Panc1 (cell line): ENCODE measurements around the gene ARMC5. TPM values are rescaled to one million over a fixed set of nuclear protein-coding genes. Genes with fewer than 3 reads are reported as not detected.
A peak's percentile ranks its signal among the peaks of the same experiment; 100 is the strongest.

ENCODE experiments used
- ATAC-seq: fragments of 200-7000 bp; cut with Tn5 transposase; 2 replicates; pipeline ENCODE4 v1.9.1; 2020; ENCODE audit warnings: mild to moderate bottlenecking, moderate library complexity
- BruUV-seq: library from RNA; stranded (reverse); fragments of 400-500 nt; replicated peaks from 2 replicates; lab custom pipeline; 2021; lab: Mats Ljungman, UMichigan
- CTCF ChIA-PET: fragments of 300-600 bp; sonication (Branson Sonifier 250); formaldehyde crosslinking; loops from one replicate; lab custom pipeline; 2022; ENCODE audit warnings: antibody characterized with exemption; lab: Charles Lee
- POLR2A ChIA-PET: fragments of 300-600 bp; sonication (Branson Sonifier 250); formaldehyde crosslinking; loops from one replicate; lab custom pipeline; 2022; ENCODE audit warnings: antibody characterized with exemption; lab: Charles Lee
- DNase-seq: peaks from one replicate; pipeline ENCODE4 v3.0.0-alpha.2; 2010; ENCODE audit warnings: low read depth, low spot score
- H3K27ac ChIP-seq: 2 replicates; pipeline ENCODE4 v1.5.1; 2011; ENCODE audit warnings: mild to moderate bottlenecking, low read length, inconsistent platforms
- H3K27me3 ChIP-seq: fragments of 200-500 bp; sonication (Bioruptor generic); 2 replicates; pipeline ENCODE4 v1.6.0; 2014; ENCODE audit warnings: low read length, inconsistent platforms; ENCODE audit not compliant: control insufficient read depth, insufficient read depth
- H3K36me3 ChIP-seq: fragments of 200-500 bp; sonication (Bioruptor generic); 2 replicates; pipeline ENCODE4 v1.5.1; 2014; ENCODE audit warnings: inconsistent platforms, mild to moderate bottlenecking, low read length, moderate library complexity; ENCODE audit not compliant: control insufficient read depth, insufficient read depth
- H3K4me1 ChIP-seq: 2 replicates; pipeline ENCODE4 v1.5.1; 2011; ENCODE audit warnings: inconsistent platforms, mild to moderate bottlenecking, low read length, moderate library complexity; ENCODE audit not compliant: control insufficient read depth, insufficient read depth
- H3K4me3 ChIP-seq, 2 experiments: 2 replicates each; pipeline ENCODE4 v1.5.1; 2011 to 2012; ENCODE audit warnings: low read depth in 2 of 2, low read length in 2 of 2, mild to moderate bottlenecking in 2 of 2, inconsistent platforms in 1 of 2, moderate library complexity in 1 of 2
- H3K9me3 ChIP-seq: fragments of 200-500 bp; sonication (Bioruptor generic); 2 replicates; pipeline ENCODE4 v1.5.1; 2014; ENCODE audit warnings: low read depth, mild to moderate bottlenecking, inconsistent platforms, low read length, moderate library complexity; ENCODE audit not compliant: control insufficient read depth, insufficient read depth
- CTCF ChIP-seq: fragments of 450-650 bp; IDR thresholded peaks from 2 replicates; pipeline ENCODE4 v1.5.1; 2017; ENCODE audit warnings: mild to moderate bottlenecking
- POLR2AphosphoS5 ChIP-seq: IDR thresholded peaks from 2 replicates; pipeline ENCODE4 v1.6.1; 2012; ENCODE audit warnings: mild to moderate bottlenecking, low read depth, low read length, moderate library complexity
- REST ChIP-seq, 2 experiments: IDR thresholded peaks; 2 replicates each; pipeline ENCODE4 v1.6.1; 2011 to 2012; ENCODE audit warnings: low read depth in 2 of 2, control low read depth in 1 of 2, low read length in 1 of 2, mild to moderate bottlenecking in 1 of 2, moderate library complexity in 1 of 2; ENCODE audit not compliant: insufficient read depth in 1 of 2
- SIN3A ChIP-seq: IDR thresholded peaks from 2 replicates; pipeline ENCODE4 v1.6.1; 2012; ENCODE audit warnings: low read depth, mild to moderate bottlenecking, low read length, moderate library complexity, borderline replicate concordance; ENCODE audit not compliant: insufficient read depth
- TCF7L2 ChIP-seq: IDR thresholded peaks from 2 replicates; pipeline ENCODE4 v1.6.1; 2011; ENCODE audit warnings: mild to moderate bottlenecking, low read depth, low read length, inconsistent platforms
- in situ Hi-C: cut with HindIII; loops from 2 replicates; pipeline ENCODE4 v1.10.0; 2016; ENCODE audit warnings: low sequenced_read_pairs, low pct_unique_long_range_greater_than_20kb
- intact Hi-C: fragments of 100-400 bp; cut with micrococcal nuclease; formaldehyde crosslinking; loops from one replicate; pipeline ENCODE4 v1.10.0; 2022; ENCODE audit not compliant: unreplicated experiment
- total RNA-seq: library from RNA; stranded (reverse); gene quantifications from one replicate; pipeline ENCODE4 v1.2.1, GENCODE V29; 2021; ENCODE audit not compliant: unreplicated experiment

ARMC5 gene
- total RNA-seq, 1 experiment from 2014 or later, result 19.8 TPM

GRCh38 chr16:31508706-31509195 lies 49.5 kb downstream of the ARMC5 start:
- Histone ChIP-seq H3K27me3 (no peaks in the 10 kb centered on the region), H3K27ac (peak overlapping the region; percentile 97), H3K36me3 (peaks cover 9% of the 10 kb centered on the region; the same call in 1 of the 2 replicates), H3K4me1 (peaks cover 15% of the 10 kb centered on the region), H3K4me3 (peak overlapping the region; percentile 91 to 97), H3K9me3 (no peaks in the 10 kb centered on the region)
- in situ Hi-C loops (no loop called here), intact Hi-C loops (loop anchor here (5.0 kb wide), 1 partner anchor 189 kb away; no protein-coding TSS in a partner anchor)
- no TSS peak for BruUV-seq
- CTCF ChIA-PET, result no interaction called here
- POLR2A ChIA-PET, result no interaction called here
- DNase-seq (no peak), ATAC-seq (0 out of 2 replicates have a peak, but pooled peaks have one; percentile 3)
- no peak for TF ChIP-seq CTCF
- no peak for TF ChIP-seq POLR2AphosphoS5
- TF ChIP-seq REST (IDR thresholded peaks at IDR 0.05; ENCODE audit: insufficient read depth in 1 of 2, low read depth in 2 of 2, low read length in 1 of 2), result no peak

GRCh38 chr16:31513126-31513525 lies 53.8 kb downstream of the ARMC5 start:
- intact Hi-C loops, result no loop called here
- TF ChIP-seq REST (IDR thresholded peaks at IDR 0.05; ENCODE audit: insufficient read depth in 1 of 2, low read depth in 2 of 2, low read length in 1 of 2) (no peak), CTCF (no peak), SIN3A (no peak), TCF7L2 (no peak), POLR2AphosphoS5 (no peak)
- Histone ChIP-seq H3K36me3 (no peaks in the 10 kb centered on the region; the same call in 1 of the 2 replicates), H3K4me3 (no peak overlapping the region), H3K9me3 (no peaks in the 10 kb centered on the region), H3K27me3 (no peaks in the 10 kb centered on the region), H3K27ac (no peak overlapping the region), H3K4me1 (peaks cover 7% of the 10 kb centered on the region)
- BruUV-seq, result no TSS peak
- CTCF ChIA-PET, result interaction anchor here (0.7 kb wide), 1 partner anchor 16 kb away, joined by 5 read pairs; no protein-coding TSS in a partner anchor
- POLR2A ChIA-PET, result no interaction called here
- ATAC-seq (no peak), DNase-seq (peak; percentile 18)
- in situ Hi-C loops, result no loop called here
